Adrenal gland (tissue), 12 donors: ENCODE results near the gene AKR1B1. TPM values are rescaled to one million over a fixed set of nuclear protein-coding genes. Genes with fewer than 3 reads are reported as not detected.

ENCODE experiments used
- DNase-seq, 7 donors: peaks; one replicate each; pipeline ENCODE4 v3.0.0-alpha.2; 2019 to 2020
- H3K27ac ChIP-seq, 5 donors: fragments of 200-600 bp; sonication (generic) in 4 of 5; 1 replicate in 3 of 5; 2 replicates in 2 of 5; pipeline versions ENCODE4 v1.5.1 to v1.8.0; 2016 to 2020; ENCODE audit warnings: mild to moderate bottlenecking in 1 of 5
- H3K27me3 ChIP-seq: fragments of 200-600 bp; 2 replicates; pipeline ENCODE4 v1.8.0; 2021
- H3K36me3 ChIP-seq, 2 donors: fragments of 200-600 bp; replicated peaks in 1 of 2; 1 replicate in 1 of 2; 2 replicates in 1 of 2; pipeline versions ENCODE4 v1.5.1 to v1.8.0; 2018 to 2022
- H3K4me1 ChIP-seq, 2 donors: fragments of 200-600 bp; replicated peaks in 1 of 2; 1 replicate in 1 of 2; 2 replicates in 1 of 2; pipeline versions ENCODE4 v1.5.1 to v1.8.0; 2018 to 2021
- H3K4me3 ChIP-seq, 4 donors: fragments of 200-600 bp; sonication (generic) in 3 of 4; one replicate each; pipeline ENCODE4 v1.5.1; 2016 to 2018
- H3K9me3 ChIP-seq, 3 donors: fragments of 200-600 bp; sonication (generic) in 1 of 3; replicated peaks in 1 of 3; 1 replicate in 2 of 3; 2 replicates in 1 of 3; pipeline versions ENCODE4 v1.5.1 to v1.8.0; 2016 to 2021
- CTCF ChIP-seq, 6 experiments: fragments of 450-650 bp in 4 of 6; fragments of 200-600 bp in 2 of 6; sonication (generic) in 1 of 6; IDR thresholded peaks; 1 replicate in 5 of 6; 2 replicates in 1 of 6; pipeline versions ENCODE4 v1.5.1 to v1.8.0; 2016 to 2021; ENCODE audit warnings: antibody characterized with exemption in 6 of 6, mild to moderate bottlenecking in 2 of 6, moderate library complexity in 1 of 6
- POLR2A ChIP-seq, 2 donors: fragments of 450-650 bp; IDR thresholded peaks; one replicate each; pipeline ENCODE4 v1.6.1; 2017; ENCODE audit warnings: antibody characterized with exemption in 2 of 2, mild to moderate bottlenecking in 2 of 2, moderate library complexity in 1 of 2
- WGBS, 4 donors: extraction: QIAGEN DNeasy Blood & Tissue Kit in 2 of 4; methylation state at CpG; one replicate each; pipeline versions ENCODE4 v1.1.5 to v1.1.7; 2013 to 2017; 5-methylcytosine and 5-hydroxymethylcytosine counted together
- intact Hi-C, 2 donors: fragments of 100-400 bp; cut with DNase I; formaldehyde crosslinking; loops; one replicate each; pipeline versions ENCODE4 v1.14.1 to v1.15.0; 2022 to 2023
- polyA plus RNA-seq, 3 donors: library from polyadenylated mRNA; stranded (reverse); fragments of 200-250 nt in 2 of 3; fragments of 350-450 nt in 1 of 3; fragmentation: Illumina TruSeq in 1 of 3; extraction: RNeasy Lipid Tissue Mini Kit (QIAGEN cat#74804) in 1 of 3; gene quantifications; one replicate each; pipeline ENCODE4 v1.2.3, GENCODE V29; 2013 to 2014
- total RNA-seq, 9 donors: library from RNA; depleted of rRNA in 4 of 9; stranded (reverse); fragments of >200 nt in 4 of 9; fragments of 120-200 nt in 1 of 9; fragmentation: NEBNext Ultra II Directional in 1 of 9; extraction: Animal tissue kit (Norgen Biotek cat#: 25700) in 1 of 9; gene quantifications; one replicate each; pipeline versions ENCODE4 v1.1.0 to v1.2.4, GENCODE V29; 2013 to 2023
- donor health status: healthy with polysubstance abuse.
- donor health status: Bipolar disorder and iron deficiency.
- donor health status: DM: yes; HTN: yes; CAD: no.
- donor health status: DM: no; HTN: no; CAD: no.
- donor health status: DM: no; HTN: no; CAD: no.
- donor health status: DM: yes; HTN: yes; CAD: no.

AKR1B1 gene
- total and polyA plus RNA-seq, 12 donors: 270 to 4,669 (median 3,402) TPM

GRCh38 chr7:134444961-134445315 is 14.0 kb downstream of the AKR1B1 start:
- intact Hi-C loops: no loop called here
- H3K4me3 ChIP-seq: no peak overlapping the region
- no peaks in the 10 kb centered on the region for H3K27me3 ChIP-seq
- WGBS, 4 donors: 65 to 90% (median 79%) methylated on average over 4 of the region's 4 CpGs
- peak overlapping the region in 4 of 5 donors; percentile 13 to 96 (median 71) for H3K27ac ChIP-seq
- TF ChIP-seq CTCF (IDR thresholded peaks at IDR 0.05) (no peak), POLR2A (IDR thresholded peaks at IDR 0.05) (no peak)
- no peaks in the 10 kb centered on the region for H3K9me3 ChIP-seq
- peak in 3 of 7 donors; percentile 26 to 87 (median 54) for DNase-seq
- H3K36me3 ChIP-seq: peaks cover 0 to 96% of the 10 kb centered on the region in 2 donors
- H3K4me1 ChIP-seq: peaks cover 15 to 68% of the 10 kb centered on the region in 2 donors

- DNase-seq: peak in 4 of 7 donors; percentile 38 to 75 (median 46)
- WGBS, 4 donors: 59 to 79% (median 70%) methylated on average over 9 of the region's 9 CpGs
- TF ChIP-seq CTCF (IDR thresholded peaks at IDR 0.05) (peak in 1 of 6 experiments; percentile 16), POLR2A (IDR thresholded peaks at IDR 0.05) (no peak)
- Histone ChIP-seq H3K4me3 (no peak overlapping the region), H3K9me3 (no peaks in the 10 kb centered on the region), H3K4me1 (peaks cover 15 to 62% of the 10 kb centered on the region in 2 donors), H3K27me3 (no peaks in the 10 kb centered on the region), H3K27ac (peak overlapping the region in 4 of 5 donors; percentile 13 to 96 (median 71)), H3K36me3 (peaks cover 0 to 90% of the 10 kb centered on the region in 2 donors)
- intact Hi-C loops: no loop called here
Observed at GRCh38 chr7:134444198-134444960, 14.5 kb downstream of the AKR1B1 start.

- peak overlapping the region in 4 of 5 donors; percentile 13 to 96 (median 71) for H3K27ac ChIP-seq
- no peak overlapping the region for H3K4me3 ChIP-seq
- H3K4me1 ChIP-seq: peaks cover 15 to 61% of the 10 kb centered on the region in 2 donors
- no peaks in the 10 kb centered on the region for H3K9me3 ChIP-seq
- TF ChIP-seq POLR2A (IDR thresholded peaks at IDR 0.05): peak in 1 of 2 donors; percentile 8
- TF ChIP-seq CTCF (IDR thresholded peaks at IDR 0.05): no peak
- H3K36me3 ChIP-seq: peaks cover 0 to 83% of the 10 kb centered on the region in 2 donors
- no peaks in the 10 kb centered on the region for H3K27me3 ChIP-seq
- peak in 4 of 7 donors; percentile 23 to 60 (median 43) for DNase-seq
- WGBS, 4 donors: 83 to 90% (median 83%) methylated on average over 9 to 10 of the region's 10 CpGs
- intact Hi-C loops: no loop called here
Observed at GRCh38 chr7:134443396-134444070, 15.4 kb downstream of the AKR1B1 start.

- Histone ChIP-seq H3K27ac (peak overlapping the region in 3 of 5 donors; percentile 65 to 89 (median 87)), H3K36me3 (peaks cover 0 to 74% of the 10 kb centered on the region in 2 donors), H3K4me3 (no peak overlapping the region), H3K4me1 (peaks cover 15 to 55% of the 10 kb centered on the region in 2 donors), H3K27me3 (no peaks in the 10 kb centered on the region), H3K9me3 (no peaks in the 10 kb centered on the region)
- DNase-seq: peak in 1 of 7 donors; percentile 51
- 87 to 98% (median 93%) methylated on average over 9 of the region's 9 CpGs for WGBS, 4 donors
- TF ChIP-seq POLR2A (IDR thresholded peaks at IDR 0.05) (no peak), CTCF (IDR thresholded peaks at IDR 0.05) (no peak)
- intact Hi-C loops: no loop called here
Observed at GRCh38 chr7:134442441-134443220, 16.3 kb downstream of the AKR1B1 start.
